GM23338 (cell line): ENCODE measurements around the gene DSEL. TPM values are rescaled to one million over a fixed set of nuclear protein-coding genes. Genes with fewer than 3 reads are reported as not detected.

Experiments
- ATAC-seq: fragments of 200-7000 bp; cut with Tn5 transposase; 3 replicates; pipeline ENCODE4 v1.9.1; 2020
- DNase-seq: peaks from one replicate; pipeline ENCODE4 v3.0.0-alpha.2; 2015; ENCODE audit warnings: low spot score
- H2AFZ ChIP-seq: fragments of 200-600 bp; sonication (generic); 2 replicates; pipeline ENCODE4 v1.8.0; 2016; ENCODE audit warnings: antibody characterized with exemption, mild to moderate bottlenecking, moderate library complexity
- H3F3A ChIP-seq: fragments of 200-600 bp; sonication (generic); replicated peaks from 2 replicates; pipeline ENCODE4 v1.8.0; 2017; ENCODE audit warnings: antibody characterized with exemption, mixed run types, low read depth
- H3K27ac ChIP-seq: fragments of 200-600 bp; sonication (generic); 2 replicates; pipeline ENCODE4 v1.6.1; 2016; ENCODE audit warnings: low read depth
- H3K27me3 ChIP-seq: fragments of 200-600 bp; sonication (generic); 2 replicates; pipeline ENCODE4 v1.8.0; 2016; ENCODE audit warnings: mild to moderate bottlenecking, mixed run types, moderate library complexity; ENCODE audit not compliant: insufficient read depth
- H3K36me3 ChIP-seq: fragments of 200-600 bp; sonication (generic); 2 replicates; pipeline ENCODE4 v1.8.0; 2016; ENCODE audit warnings: mild to moderate bottlenecking; ENCODE audit not compliant: insufficient read depth
- H3K4me1 ChIP-seq: fragments of 200-600 bp; sonication (generic); 2 replicates; pipeline ENCODE4 v1.8.0; 2016; ENCODE audit warnings: mild to moderate bottlenecking, moderate library complexity; ENCODE audit not compliant: insufficient read depth
- H3K4me2 ChIP-seq: fragments of 200-600 bp; sonication (generic); 2 replicates; pipeline ENCODE4 v1.7.1; 2017; ENCODE audit warnings: mixed run types
- H3K4me3 ChIP-seq: fragments of 200-600 bp; sonication (generic); 2 replicates; pipeline ENCODE4 v1.6.1; 2016; ENCODE audit warnings: mixed run types
- H3K79me2 ChIP-seq: fragments of 200-600 bp; sonication (generic); replicated peaks from 2 replicates; pipeline ENCODE4 v1.8.0; 2017; ENCODE audit warnings: mild to moderate bottlenecking; ENCODE audit not compliant: insufficient read depth
- H3K9me2 ChIP-seq: fragments of 200-600 bp; sonication (generic); 2 replicates; pipeline ENCODE4 v1.8.0; 2017; ENCODE audit not compliant: insufficient read depth
- H4K20me1 ChIP-seq: fragments of 200-600 bp; sonication (generic); replicated peaks from 2 replicates; pipeline ENCODE4 v1.8.0; 2017; ENCODE audit warnings: mild to moderate bottlenecking; ENCODE audit not compliant: insufficient read depth
- H3K27ac Mint-ChIP-seq: 2 replicates; pipeline ENCODE4 v1.8.0; 2020; ENCODE audit warnings: inconsistent platforms, mild to moderate bottlenecking, moderate library complexity, mixed read lengths
- H3K27me3 Mint-ChIP-seq: 3 replicates; pipeline ENCODE4 v1.8.0; 2022; ENCODE audit warnings: low read depth, mild to moderate bottlenecking, moderate library complexity, mixed read lengths, inconsistent platforms; ENCODE audit not compliant: insufficient read depth, poor library complexity
- H3K36me3 Mint-ChIP-seq: 3 replicates; pipeline ENCODE4 v1.8.0; 2021; ENCODE audit warnings: low read depth, mild to moderate bottlenecking, inconsistent platforms, moderate library complexity, mixed read lengths
- H3K4me1 Mint-ChIP-seq: 3 replicates; pipeline ENCODE4 v1.8.0; 2020; ENCODE audit warnings: mild to moderate bottlenecking, inconsistent platforms, mixed read lengths
- H3K4me3 Mint-ChIP-seq: 3 replicates; pipeline ENCODE4 v1.8.0; 2021; ENCODE audit warnings: moderate library complexity, mild to moderate bottlenecking, inconsistent platforms, mixed read lengths
- H3K9me3 Mint-ChIP-seq: 3 replicates; pipeline ENCODE4 v1.8.0; 2020; ENCODE audit warnings: moderate library complexity, mild to moderate bottlenecking, inconsistent platforms, mixed read lengths
- CREB1 ChIP-seq: fragments of 250-450 bp; sonication (Bioruptor Pico); IDR thresholded peaks from 2 replicates; pipeline ENCODE4 v1.5.0; 2020; ENCODE audit warnings: low read depth, mild to moderate bottlenecking, moderate library complexity
- CTCF ChIP-seq, 2 experiments: fragments of 200-600 bp in 1 of 2; sonication (generic) in 1 of 2; conservative IDR thresholded peaks; 2 replicates each; pipeline versions ENCODE4 v1.5.1 to v1.6.1; 2016 to 2017; ENCODE audit warnings: antibody characterized with exemption in 2 of 2, low read depth in 2 of 2, mild to moderate bottlenecking in 2 of 2, moderate library complexity in 1 of 2
- EZH2 ChIP-seq: fragments of 200-600 bp; sonication (generic); IDR thresholded peaks from one replicate; pipeline ENCODE4 v1.8.0; 2017; ENCODE audit warnings: antibody characterized with exemption, mild to moderate bottlenecking, low read depth; ENCODE audit not compliant: unreplicated experiment
- EZH2phosphoT487 ChIP-seq: fragments of 200-600 bp; sonication (generic); IDR thresholded peaks from one replicate; pipeline ENCODE4 v1.8.1; 2018; ENCODE audit warnings: antibody characterized with exemption; ENCODE audit not compliant: unreplicated experiment
- JUNB ChIP-seq: IDR thresholded peaks from one replicate; pipeline ENCODE4 v1.6.1; 2016; ENCODE audit warnings: antibody characterized with exemption; ENCODE audit not compliant: unreplicated experiment
- NANOG ChIP-seq: IDR thresholded peaks from 2 replicates; pipeline ENCODE4 v1.6.1; 2016; ENCODE audit warnings: antibody characterized with exemption, borderline replicate concordance
- POLR2AphosphoS5 ChIP-seq: IDR thresholded peaks from 2 replicates; pipeline ENCODE4 v1.6.1; 2016; ENCODE audit warnings: antibody characterized with exemption, low read depth
- REST ChIP-seq: IDR thresholded peaks from one replicate; pipeline ENCODE4 v1.6.1; 2018; ENCODE audit warnings: antibody characterized with exemption; ENCODE audit not compliant: unreplicated experiment
- STAT1 ChIP-seq: IDR thresholded peaks from one replicate; pipeline ENCODE4 v1.6.1; 2016; ENCODE audit warnings: antibody characterized with exemption; ENCODE audit not compliant: unreplicated experiment
- ZNF462 ChIP-seq: fragments of 250-450 bp; sonication (Bioruptor Pico); IDR thresholded peaks from 2 replicates; pipeline ENCODE4 v1.5.0; 2020; ENCODE audit warnings: mild to moderate bottlenecking, moderate library complexity
- polyA plus RNA-seq: library from polyadenylated mRNA; unstranded; fragments of >200 nt; fragmentation: Nextera tagmentation; extraction: Ambion mirVana; gene quantifications from 2 replicates; pipeline ENCODE4 v1.2.1, GENCODE V29; 2016
- total RNA-seq: library from RNA; depleted of rRNA; stranded (reverse); fragments of >200 nt; shearing (Covaris generic); gene quantifications from 2 replicates; pipeline ENCODE4 v1.2.3, GENCODE V29; 2014

The DSEL gene
- total and polyA plus RNA-seq, 2 experiments from 2014 or later = 5.7 to 24.1 TPM

GRCh38 chr18:67519592-67519991, 3.1 kb upstream of the DSEL start:
- peaks cover 46% of the 10 kb centered on the region for H3K4me1 Mint-ChIP-seq
- no peaks in the 10 kb centered on the region for H3K9me3 Mint-ChIP-seq
- Histone ChIP-seq H3K4me1 (peaks cover 44% of the 10 kb centered on the region), H4K20me1 (no peaks in the 10 kb centered on the region; the same call in 1 of the 2 replicates), H3K79me2 (peaks cover 13% of the 10 kb centered on the region), H3K27me3 (no peaks in the 10 kb centered on the region), H3K27ac (no peak overlapping the region), H3K4me3 (no peak overlapping the region), H2AFZ (no peak overlapping the region), H3K36me3 (no peaks in the 10 kb centered on the region), H3K4me2 (no peak overlapping the region), H3F3A (no peaks in the 10 kb centered on the region), H3K9me2 (0 out of 2 replicates have a peak, but pooled peaks cover 4% of the 10 kb centered on the region)
- H3K27me3 Mint-ChIP-seq = peaks cover 6% of the 10 kb centered on the region
- H3K4me3 Mint-ChIP-seq = no peak overlapping the region
- ATAC-seq = no peak
- no peak for TF ChIP-seq EZH2phosphoT487
- DNase-seq = no peak
- peaks cover 13% of the 10 kb centered on the region for H3K36me3 Mint-ChIP-seq
- H3K27ac Mint-ChIP-seq = no peak overlapping the region

- Histone ChIP-seq H3K4me1 (peaks cover 45% of the 10 kb centered on the region), H3K27ac (no peak overlapping the region), H3K79me2 (peaks cover 23% of the 10 kb centered on the region), H2AFZ (peak overlapping the region; percentile 82; the same call in 1 of the 2 replicates), H3F3A (no peaks in the 10 kb centered on the region), H3K36me3 (no peaks in the 10 kb centered on the region), H3K4me2 (0 out of 2 replicates have a peak overlapping the region, but pooled peaks have one; percentile 94), H3K9me2 (0 out of 2 replicates have a peak, but pooled peaks cover 4% of the 10 kb centered on the region), H4K20me1 (no peaks in the 10 kb centered on the region; the same call in 1 of the 2 replicates), H3K4me3 (no peak overlapping the region), H3K27me3 (no peaks in the 10 kb centered on the region)
- H3K9me3 Mint-ChIP-seq = no peaks in the 10 kb centered on the region
- DNase-seq (no peak), ATAC-seq (no peak)
- no peak overlapping the region for H3K4me3 Mint-ChIP-seq
- H3K27me3 Mint-ChIP-seq = peaks cover 6% of the 10 kb centered on the region
- peak overlapping the region; percentile 66 for H3K27ac Mint-ChIP-seq
- no peak for TF ChIP-seq REST
- TF ChIP-seq ZNF462 (CRISPR knock-in tag) = no peak
- no peak for TF ChIP-seq EZH2phosphoT487
- TF ChIP-seq JUNB = no peak
- TF ChIP-seq POLR2AphosphoS5 = no peak
- TF ChIP-seq NANOG = no peak
- TF ChIP-seq STAT1 = no peak
- no peak for TF ChIP-seq EZH2
- no peak for TF ChIP-seq CREB1 (CRISPR knock-in tag)
- TF ChIP-seq CTCF (conservative IDR thresholded peaks at IDR 0.05; ENCODE audit: low read depth in 2 of 2) = no peak
- peaks cover 47% of the 10 kb centered on the region for H3K4me1 Mint-ChIP-seq
- H3K36me3 Mint-ChIP-seq = peaks cover 23% of the 10 kb centered on the region
Measured at GRCh38 chr18:67518566-67518965, 2.0 kb upstream of the DSEL start.
